Fibroblast of mammary gland (primary cell): ENCODE results near the gene ATP5F1E.
"Not testable (repeated sequence)": the region's sequence is repeated elsewhere in the genome, so short reads cannot be mapped to it uniquely, and the experiment has no call there.

Experiments used
- DNase-seq: peaks from one replicate; pipeline ENCODE4 v3.0.0-alpha.2; 2010; ENCODE audit warnings: low read depth
- H3K4me3 ChIP-seq: 2 replicates; pipeline ENCODE4 v1.5.1; 2011; ENCODE audit warnings: low read depth, mild to moderate bottlenecking, low read length, moderate library complexity; ENCODE audit not compliant: control insufficient read depth
- CTCF ChIP-seq: conservative IDR thresholded peaks from 2 replicates; pipeline ENCODE4 v1.5.1; 2011; ENCODE audit warnings: low read depth, low read length, inconsistent platforms; ENCODE audit not compliant: control insufficient read depth, insufficient read depth

ATP5F1E gene

DNA sequence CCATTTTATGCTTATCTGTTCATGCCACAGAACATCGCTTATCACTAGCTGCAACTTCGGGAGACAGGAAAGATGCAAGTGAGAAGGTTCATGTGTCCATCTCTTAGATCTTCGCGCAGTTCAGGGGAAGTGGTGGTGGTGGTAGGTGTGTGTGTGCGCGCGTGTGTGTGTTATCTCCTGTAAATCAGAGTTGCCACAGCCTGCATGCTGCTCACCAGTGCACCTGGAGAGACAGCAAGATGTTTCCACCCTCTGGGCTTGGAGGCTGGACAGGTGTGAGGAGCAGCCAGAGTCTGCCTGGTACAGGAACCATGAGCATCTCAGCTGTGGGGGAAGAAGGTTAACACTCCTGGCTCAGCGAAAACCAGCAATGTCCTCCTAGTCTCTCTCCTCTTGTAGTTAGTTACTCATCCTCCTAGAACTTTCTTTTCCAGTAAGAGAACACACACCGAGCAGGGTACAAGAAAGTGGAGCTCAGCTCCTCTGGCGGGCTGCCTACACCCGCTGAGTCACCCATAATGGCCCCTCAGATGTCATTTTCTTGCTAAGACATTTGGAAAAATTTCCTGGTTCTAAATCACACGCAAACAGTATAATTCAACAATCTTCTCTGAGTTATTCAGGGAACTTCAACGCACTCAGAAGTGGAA, 18.1 kb downstream of the ATP5F1E start:
- no peak for TF ChIP-seq CTCF
- peak; percentile 55 for DNase-seq
- no peak overlapping the region for H3K4me3 ChIP-seq

DNA sequence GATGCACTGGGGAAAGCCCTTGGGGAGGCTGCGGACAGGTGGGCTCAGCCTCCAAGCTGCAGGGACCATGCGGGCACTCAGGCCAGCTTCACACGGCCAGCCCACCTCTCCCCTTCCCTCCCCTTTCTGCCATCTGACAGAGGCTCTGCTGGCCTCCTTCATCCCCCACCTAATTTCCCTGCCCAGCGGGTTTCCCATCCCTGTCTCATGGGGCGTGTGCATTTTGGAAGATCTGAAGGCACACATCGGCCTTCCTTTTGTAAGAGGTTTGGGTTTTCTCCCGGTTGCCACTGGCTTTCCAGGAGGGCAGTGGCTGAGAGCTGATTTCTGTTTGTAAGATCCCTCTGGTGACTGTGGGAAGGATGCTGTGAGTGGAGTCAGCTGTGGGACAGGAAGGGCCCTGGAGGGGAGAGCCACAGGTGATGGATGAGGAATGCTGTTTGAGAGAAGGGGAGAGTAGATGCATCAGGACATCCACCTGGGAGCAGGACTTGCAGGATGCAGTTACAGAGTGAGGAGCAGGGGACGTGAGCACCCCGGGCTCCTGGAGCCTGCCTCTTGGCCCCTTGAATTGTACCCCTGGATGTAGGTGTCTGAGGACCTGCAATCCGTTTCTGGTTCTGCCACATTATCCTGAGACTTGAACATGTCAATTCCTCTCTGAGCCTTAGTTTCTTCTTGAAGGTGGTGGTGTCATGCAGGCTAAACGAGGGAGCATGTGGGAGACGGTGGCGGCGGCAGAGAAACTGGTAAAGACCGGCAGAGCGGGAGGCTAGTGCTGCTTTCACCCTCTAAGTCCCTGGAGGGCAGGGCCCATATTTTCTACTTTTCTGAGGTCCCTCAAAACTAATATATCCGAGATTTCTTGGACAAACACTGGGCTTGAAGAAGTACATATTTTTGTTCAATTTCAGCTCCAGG, 18.8 kb downstream of the ATP5F1E start:
- no peak for TF ChIP-seq CTCF
- no peak for DNase-seq
- no peak overlapping the region for H3K4me3 ChIP-seq

DNA sequence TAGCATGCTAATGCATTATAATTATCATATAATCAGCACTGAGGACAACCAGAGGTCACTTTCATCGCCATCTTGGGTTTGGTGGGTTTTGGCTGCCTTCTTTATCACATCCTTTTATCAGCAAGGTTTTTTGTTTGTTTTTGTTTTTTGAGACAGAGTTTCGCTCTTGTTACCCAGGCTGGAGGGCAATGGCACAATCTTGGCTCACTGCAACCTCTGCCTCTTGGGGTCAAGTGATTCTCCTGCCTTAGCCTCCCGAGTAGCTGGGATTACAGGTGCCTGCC, 20.3 kb downstream of the ATP5F1E start:
- H3K4me3 ChIP-seq, DNase-seq: not testable (repeated sequence)

GRCh38 chr20:59010995-59011873, 20.9 kb downstream of the ATP5F1E start:
- DNase-seq, result peak; percentile 58
- TF ChIP-seq CTCF, result no peak
- H3K4me3 ChIP-seq, result no peak overlapping the region

GRCh38 chr20:59010321-59010994, 21.7 kb downstream of the ATP5F1E start:
- DNase-seq, result no peak
- H3K4me3 ChIP-seq, result no peak overlapping the region
- TF ChIP-seq CTCF, result no peak

DNA sequence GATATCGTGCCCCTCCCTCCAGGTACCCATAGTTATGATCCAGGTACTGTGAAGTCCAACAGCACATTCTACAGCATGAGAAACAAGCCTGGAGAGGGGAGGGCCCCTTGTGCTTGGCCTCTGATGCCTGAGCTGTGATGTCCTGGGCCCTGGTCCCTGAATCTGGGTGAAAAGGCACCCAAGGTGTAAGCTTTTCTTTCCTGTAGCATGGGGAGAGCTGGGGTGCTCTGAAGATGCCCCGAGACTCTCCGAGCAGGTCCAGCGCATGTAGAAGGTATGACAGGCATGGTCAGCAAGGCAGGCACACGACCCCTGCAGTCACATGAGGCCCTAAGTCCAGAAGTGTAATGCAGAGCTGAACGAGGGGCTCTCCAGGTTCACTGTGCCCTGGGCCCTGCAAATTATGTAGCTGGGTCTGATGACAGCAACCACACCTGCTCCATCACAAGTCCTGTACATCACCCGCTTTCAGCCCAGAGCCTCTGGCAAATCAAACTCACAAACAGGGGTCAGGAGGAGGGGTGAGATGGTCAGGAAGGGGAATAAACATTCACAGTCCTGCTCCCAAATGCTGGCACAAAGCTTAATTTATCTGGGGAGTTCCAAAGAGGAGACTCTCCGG, 23.3 kb downstream of the ATP5F1E start:
- DNase-seq, result no peak
- no peak for TF ChIP-seq CTCF
- no peak overlapping the region for H3K4me3 ChIP-seq
